ENCODE results near the gene NBEAL1. TPM values are rescaled to one million over a fixed set of nuclear protein-coding genes. Genes with fewer than 3 reads are reported as not detected.
"Not testable (repeated sequence)": the region's sequence is repeated elsewhere in the genome, so short reads cannot be mapped to it uniquely, and the experiment has no call there.

The NBEAL1 gene
- total RNA-seq, 2 experiments from 2014 or later, result 8.2 to 13.0 TPM

DNA sequence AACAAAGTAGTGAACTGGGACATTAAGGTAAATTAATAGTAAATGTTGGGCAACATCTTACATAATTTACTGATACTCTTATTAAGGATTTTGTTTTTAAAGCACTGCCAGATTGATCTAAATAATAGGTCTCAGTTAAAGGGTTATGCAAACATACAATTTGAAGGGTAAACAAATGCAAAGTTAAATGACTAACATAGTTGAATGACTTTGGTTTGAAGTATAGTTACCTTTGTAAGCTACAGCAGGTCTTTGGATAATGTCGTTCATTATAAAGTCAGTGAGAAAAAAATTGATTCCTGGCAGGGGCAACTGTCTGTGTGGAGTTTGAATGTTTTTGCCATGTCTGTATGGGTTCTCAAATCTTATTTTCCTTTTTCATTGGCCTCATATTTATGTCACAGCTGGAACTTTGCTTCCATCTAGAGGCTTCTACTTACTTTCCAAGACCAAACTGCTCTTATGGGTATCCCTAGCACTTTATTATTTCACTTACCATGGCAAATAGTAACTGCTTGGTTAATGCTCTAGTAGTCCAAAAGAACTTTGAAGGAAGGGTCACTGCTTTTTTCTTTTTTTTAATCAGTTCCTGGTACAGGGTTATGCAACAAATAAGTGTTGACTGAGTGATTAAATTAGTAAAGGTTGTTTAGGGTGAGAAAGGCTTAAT is 107.8 kb downstream of the NBEAL1 start:
- Mint-ChIP-seq H3K36me3 (ENCODE audit: low read depth) (peaks cover 1% of the 10 kb centered on the region), H3K4me1 (no peaks in the 10 kb centered on the region), H3K4me3 (no peak overlapping the region), H3K9me3 (ENCODE audit: low read depth) (no peaks in the 10 kb centered on the region), H3K27ac (no peak overlapping the region), H3K27me3 (no peaks in the 10 kb centered on the region)
- DNase-seq, result no peak
- ChIA-PET CTCF (no interaction called here), POLR2A (no interaction called here)
- ATAC-seq, result no peak
- intact Hi-C loops (cut with DNase I, micrococcal nuclease), result no loop called here

DNA sequence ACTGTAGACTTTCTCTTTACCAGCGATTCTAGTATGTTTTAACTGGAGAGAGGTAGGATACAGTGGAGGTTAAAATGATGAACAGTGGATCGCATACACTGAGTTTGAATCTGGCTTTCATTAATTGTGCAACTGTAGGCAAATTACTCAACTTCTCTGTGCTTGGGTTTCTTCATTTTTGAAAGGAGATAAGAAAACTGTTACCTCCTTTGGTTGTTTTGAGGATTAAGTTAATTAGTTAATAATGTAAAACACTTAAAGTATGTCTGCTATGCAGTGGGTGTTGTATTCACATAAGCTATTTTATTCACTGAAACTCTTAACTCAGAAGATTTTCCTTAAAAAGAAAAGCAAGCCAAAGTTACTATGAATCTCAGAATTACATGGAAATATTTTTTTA is 112.3 kb downstream of the NBEAL1 start:
- intact Hi-C loops (cut with DNase I, micrococcal nuclease), result no loop called here
- Mint-ChIP-seq H3K27ac (no peak overlapping the region), H3K4me1 (no peaks in the 10 kb centered on the region), H3K27me3 (no peaks in the 10 kb centered on the region), H3K9me3 (ENCODE audit: low read depth) (no peaks in the 10 kb centered on the region), H3K36me3 (ENCODE audit: low read depth) (peaks cover 2% of the 10 kb centered on the region), H3K4me3 (no peak overlapping the region)
- POLR2A ChIA-PET, result no interaction called here
- CTCF ChIA-PET, result no interaction called here
- ATAC-seq (no peak), DNase-seq (no peak)

DNA sequence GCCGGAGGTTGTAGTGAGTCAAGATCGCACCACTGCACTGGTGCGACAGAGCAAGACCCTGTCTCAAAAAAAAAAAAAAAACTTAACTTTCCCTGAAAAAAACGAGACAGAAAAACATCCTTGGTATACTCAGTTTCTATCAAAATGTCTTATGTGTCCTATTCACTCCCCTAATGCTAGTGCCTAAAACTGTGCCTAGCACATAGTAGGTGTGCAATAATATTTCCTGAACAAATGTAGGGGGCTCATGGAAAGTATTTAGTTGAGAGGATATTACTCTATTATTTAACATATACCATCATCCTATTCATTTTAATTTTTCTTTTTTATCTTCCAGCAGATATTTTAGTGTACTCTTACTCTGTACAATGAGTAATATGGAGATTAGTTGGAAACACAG is 120.4 kb downstream of the NBEAL1 start:
- intact Hi-C loops (cut with DNase I, micrococcal nuclease), result no loop called here
- H3K36me3 Mint-ChIP-seq (ENCODE audit: low read depth), result no peaks in the 10 kb centered on the region
- ATAC-seq (no peak), DNase-seq (no peak)
- H3K4me3 Mint-ChIP-seq, result no peak overlapping the region
- no peaks in the 10 kb centered on the region for H3K27me3 Mint-ChIP-seq
- ChIA-PET CTCF (interaction anchor here (1.1 kb wide), 2 partner anchors 15 to 33 kb away, joined by 3 to 6 read pairs; no protein-coding TSS in a partner anchor), POLR2A (no interaction called here)
- no peaks in the 10 kb centered on the region for H3K4me1 Mint-ChIP-seq
- no peak overlapping the region for H3K27ac Mint-ChIP-seq
- H3K9me3 Mint-ChIP-seq (ENCODE audit: low read depth), result no peaks in the 10 kb centered on the region

DNA sequence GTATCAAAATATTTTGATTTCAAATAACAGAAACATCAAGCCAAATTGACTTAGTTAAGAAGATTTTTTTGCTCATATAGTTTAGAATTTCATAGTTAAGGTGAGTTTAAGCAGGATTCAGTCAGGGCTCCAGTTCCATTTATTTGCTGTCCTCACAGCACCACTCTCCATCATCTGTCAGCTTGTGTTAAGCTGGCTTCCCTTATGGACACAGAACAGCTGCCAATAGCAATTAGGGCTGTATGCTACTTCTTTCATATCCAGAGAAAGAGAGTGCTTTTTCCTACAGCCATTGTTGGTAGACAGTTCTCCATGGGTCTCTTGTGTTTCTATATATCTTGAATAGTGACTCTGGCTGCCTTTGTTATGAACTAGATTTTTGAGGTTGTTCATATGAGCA is 128.7 kb downstream of the NBEAL1 start:
- DNase-seq (no peak), ATAC-seq (no peak)
- Mint-ChIP-seq H3K27ac (no peak overlapping the region), H3K4me3 (no peak overlapping the region), H3K4me1 (no peaks in the 10 kb centered on the region), H3K27me3 (no peaks in the 10 kb centered on the region), H3K36me3 (ENCODE audit: low read depth) (no peaks in the 10 kb centered on the region), H3K9me3 (ENCODE audit: low read depth) (no peaks in the 10 kb centered on the region)
- ChIA-PET CTCF (no interaction called here), POLR2A (no interaction called here)
- intact Hi-C loops (cut with DNase I, micrococcal nuclease), result no loop called here

DNA sequence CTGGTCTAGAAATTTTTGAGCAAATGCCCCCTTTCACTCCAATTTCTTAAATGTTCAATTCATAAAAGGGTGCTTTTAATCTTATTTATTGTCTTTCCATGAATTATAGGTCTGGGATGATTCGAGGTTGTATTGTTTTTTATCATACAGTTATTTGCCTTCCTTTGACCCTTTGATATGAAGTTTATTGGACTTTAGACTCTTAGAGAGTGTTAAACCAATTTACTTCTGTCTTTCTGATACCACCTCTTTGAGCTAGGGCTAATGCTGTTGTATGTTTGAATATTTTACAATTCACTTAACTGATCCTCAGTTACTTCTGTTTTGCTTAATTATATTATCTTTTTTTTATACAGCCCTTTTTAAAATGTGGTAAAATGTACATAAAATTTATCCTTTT is 134.5 kb downstream of the NBEAL1 start:
- POLR2A ChIA-PET, result no interaction called here
- intact Hi-C loops (cut with DNase I, micrococcal nuclease), result no loop called here
- CTCF ChIA-PET, result interaction anchor here (1.6 kb wide), 1 partner anchor 13 kb away, joined by 4 read pairs; no protein-coding TSS in a partner anchor

DNA sequence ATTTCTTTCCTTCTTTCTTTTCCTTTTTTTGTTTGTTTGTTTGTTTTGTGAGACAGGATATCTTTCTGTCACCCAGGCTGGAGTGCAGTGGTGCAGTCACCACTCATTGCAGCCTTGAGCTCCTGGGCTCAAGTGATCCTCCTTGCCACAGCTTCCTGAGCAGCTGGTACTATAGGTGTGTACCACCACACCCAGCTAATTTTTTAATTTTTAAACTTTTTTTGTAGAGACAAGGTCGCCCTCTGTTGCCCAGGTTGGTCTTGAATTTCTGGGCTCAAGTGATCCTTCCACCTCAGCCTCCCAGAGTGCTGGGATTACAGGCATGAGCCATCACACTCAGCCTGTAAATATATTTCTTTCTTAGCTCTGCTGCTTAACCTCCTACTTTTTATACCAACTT is 140.7 kb downstream of the NBEAL1 start:
- CTCF ChIA-PET, result interaction anchor here (0.6 kb wide), 1 partner anchor 375 kb away, joined by 5 read pairs; no protein-coding TSS in a partner anchor

More for the DNA sequence above, 134.5 kb downstream of the NBEAL1 start:
- ATAC-seq (no peak), DNase-seq (no peak)
- H3K27ac Mint-ChIP-seq, result no peak overlapping the region
- H3K4me3 Mint-ChIP-seq, result no peak overlapping the region
- H3K36me3 Mint-ChIP-seq (ENCODE audit: low read depth), result peaks cover 6% of the 10 kb centered on the region
- no peaks in the 10 kb centered on the region for H3K27me3 Mint-ChIP-seq
- no peaks in the 10 kb centered on the region for H3K9me3 Mint-ChIP-seq (ENCODE audit: low read depth)
- H3K4me1 Mint-ChIP-seq, result no peaks in the 10 kb centered on the region

DNA sequence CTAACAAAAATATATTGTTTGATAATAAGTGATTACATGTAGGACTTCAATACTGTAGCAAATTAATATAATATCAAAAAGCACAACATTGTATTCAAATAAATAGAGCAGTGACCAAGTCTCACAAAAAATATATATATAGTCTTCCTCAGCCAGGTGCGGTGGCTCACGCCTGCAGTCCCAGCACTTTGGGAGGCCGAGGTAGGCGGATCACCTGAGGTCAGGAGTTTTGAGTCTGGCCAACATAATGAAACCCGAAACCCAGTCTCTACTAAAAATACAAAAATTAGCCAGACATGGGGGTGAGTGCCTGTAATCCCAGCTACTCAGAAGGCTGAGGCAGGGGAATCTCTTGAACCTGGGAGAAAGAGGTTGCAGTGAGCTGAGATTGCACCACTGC is 148.0 kb downstream of the NBEAL1 start:
- H3K4me1 Mint-ChIP-seq; DNase-seq; H3K27ac Mint-ChIP-seq; H3K9me3 Mint-ChIP-seq (ENCODE audit: low read depth); intact Hi-C loops (cut with DNase I, micrococcal nuclease); H3K4me3 Mint-ChIP-seq; H3K27me3 Mint-ChIP-seq; ATAC-seq; POLR2A ChIA-PET; H3K36me3 Mint-ChIP-seq (ENCODE audit: low read depth): not testable (repeated sequence)
- CTCF ChIA-PET, result interaction anchor here (1.2 kb wide), 1 partner anchor 14 kb away, joined by 4 read pairs; no protein-coding TSS in a partner anchor

More for the DNA sequence above, 140.7 kb downstream of the NBEAL1 start:
- POLR2A ChIA-PET, result interaction anchor here (0.6 kb wide), 1 partner anchor 22 kb away, joined by 3 read pairs; no protein-coding TSS in a partner anchor
- DNase-seq (peak; percentile 20), ATAC-seq (peak; percentile 30)
- intact Hi-C loops (cut with DNase I, micrococcal nuclease), result loop anchor here in 1 of 2 experiments (5.0 to 10.0 kb wide), 2 partner anchors 323 to 581 kb away; no protein-coding TSS in a partner anchor
- Mint-ChIP-seq H3K4me3 (no peak overlapping the region), H3K36me3 (ENCODE audit: low read depth) (no peaks in the 10 kb centered on the region), H3K9me3 (ENCODE audit: low read depth) (no peaks in the 10 kb centered on the region), H3K4me1 (peaks cover 10% of the 10 kb centered on the region), H3K27me3 (no peaks in the 10 kb centered on the region), H3K27ac (no peak overlapping the region)

DNA sequence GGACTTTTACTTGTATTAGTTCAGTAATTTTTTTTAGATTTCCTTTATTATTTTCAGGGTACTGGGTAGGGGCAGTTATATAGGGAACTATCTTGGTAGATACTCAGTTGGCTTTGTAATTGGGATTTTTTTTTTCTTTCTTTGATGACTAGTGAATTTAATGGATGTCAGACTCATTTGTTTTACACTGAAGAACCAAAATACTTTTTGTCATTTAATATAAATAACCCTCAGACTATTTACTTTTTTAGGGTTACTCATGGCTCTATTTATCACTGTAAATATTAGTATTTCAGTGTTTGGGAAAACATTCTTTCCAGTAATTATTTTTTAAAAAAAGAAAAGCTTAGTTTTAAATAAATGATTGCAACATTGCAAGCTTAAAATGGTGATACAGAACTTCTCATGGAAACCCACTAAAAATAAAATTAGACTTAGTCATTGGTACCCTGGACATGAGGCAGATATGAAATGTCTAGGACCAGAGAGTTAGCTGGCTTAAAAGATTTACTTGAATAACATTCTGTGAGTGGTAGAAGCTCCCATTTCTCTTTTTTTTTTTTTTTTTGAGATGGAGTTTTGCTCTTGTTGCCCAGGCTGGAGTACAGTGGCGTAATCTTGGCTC is 149.7 kb downstream of the NBEAL1 start:
- CTCF ChIA-PET, result no interaction called here
- POLR2A ChIA-PET, result no interaction called here
- intact Hi-C loops (cut with DNase I, micrococcal nuclease), result no loop called here

DNA sequence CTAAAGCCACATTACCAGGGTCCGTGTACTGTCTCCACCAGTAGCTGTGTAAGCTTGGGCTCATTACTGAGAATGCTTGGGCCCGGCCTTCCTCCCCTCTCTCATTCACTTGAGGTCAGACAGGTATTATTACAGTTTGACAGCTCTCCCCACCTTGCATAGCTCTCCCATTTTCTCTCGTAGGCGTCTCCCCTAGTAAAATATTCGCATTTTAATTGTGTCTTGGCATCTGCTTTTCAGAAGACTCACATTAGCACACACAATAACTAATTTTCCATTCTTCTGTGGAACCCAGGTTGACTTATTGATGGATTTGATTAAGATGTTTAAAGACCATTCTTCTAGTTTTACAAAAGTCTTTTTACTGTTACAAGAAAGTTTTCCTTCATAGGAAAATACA is 153.1 kb downstream of the NBEAL1 start:
- Mint-ChIP-seq H3K4me1 (no peaks in the 10 kb centered on the region), H3K27me3 (no peaks in the 10 kb centered on the region), H3K27ac (no peak overlapping the region), H3K36me3 (ENCODE audit: low read depth) (peaks cover 7% of the 10 kb centered on the region), H3K9me3 (ENCODE audit: low read depth) (no peaks in the 10 kb centered on the region), H3K4me3 (no peak overlapping the region)
- DNase-seq (no peak), ATAC-seq (no peak)
- ChIA-PET POLR2A (no interaction called here), CTCF (interaction anchor here (0.5 to 1.2 kb wide), 5 partner anchors 32 to 878 kb away, joined by 3 to 4 read pairs (median 3); no protein-coding TSS in a partner anchor)
- intact Hi-C loops (cut with DNase I, micrococcal nuclease), result no loop called here

More for the DNA sequence above, 149.7 kb downstream of the NBEAL1 start:
- Mint-ChIP-seq H3K27me3 (no peaks in the 10 kb centered on the region), H3K27ac (no peak overlapping the region), H3K4me3 (no peak overlapping the region), H3K4me1 (no peaks in the 10 kb centered on the region), H3K9me3 (ENCODE audit: low read depth) (no peaks in the 10 kb centered on the region), H3K36me3 (ENCODE audit: low read depth) (peaks cover 7% of the 10 kb centered on the region)
- no peak for DNase-seq
- no peak for ATAC-seq

DNA sequence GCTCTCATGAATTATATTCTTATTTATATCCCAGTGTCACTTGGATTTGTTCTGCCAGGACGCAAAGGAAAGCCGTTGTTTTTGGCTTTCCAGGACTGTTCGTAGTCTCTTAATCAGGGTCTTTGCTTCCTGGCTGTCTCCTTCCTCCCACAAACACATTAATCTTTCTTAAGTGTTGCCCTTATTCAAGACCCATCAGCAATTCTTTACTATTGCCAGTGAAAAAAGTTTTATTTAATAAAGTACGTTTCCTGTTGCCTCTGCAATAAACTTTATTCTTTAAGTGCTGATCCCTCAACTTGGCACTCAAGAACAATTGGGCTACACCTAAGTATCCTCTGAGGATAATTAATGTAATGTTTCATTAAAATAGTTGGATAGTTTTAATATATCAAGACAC is 155.8 kb downstream of the NBEAL1 start:
- intact Hi-C loops (cut with DNase I, micrococcal nuclease), result no loop called here
- Mint-ChIP-seq H3K27me3 (no peaks in the 10 kb centered on the region), H3K9me3 (ENCODE audit: low read depth) (no peaks in the 10 kb centered on the region), H3K36me3 (ENCODE audit: low read depth) (peaks cover 5% of the 10 kb centered on the region), H3K4me1 (no peaks in the 10 kb centered on the region), H3K27ac (no peak overlapping the region), H3K4me3 (no peak overlapping the region)
- no peak for ATAC-seq
- POLR2A ChIA-PET, result no interaction called here
- no peak for DNase-seq
- CTCF ChIA-PET, result no interaction called here

DNA sequence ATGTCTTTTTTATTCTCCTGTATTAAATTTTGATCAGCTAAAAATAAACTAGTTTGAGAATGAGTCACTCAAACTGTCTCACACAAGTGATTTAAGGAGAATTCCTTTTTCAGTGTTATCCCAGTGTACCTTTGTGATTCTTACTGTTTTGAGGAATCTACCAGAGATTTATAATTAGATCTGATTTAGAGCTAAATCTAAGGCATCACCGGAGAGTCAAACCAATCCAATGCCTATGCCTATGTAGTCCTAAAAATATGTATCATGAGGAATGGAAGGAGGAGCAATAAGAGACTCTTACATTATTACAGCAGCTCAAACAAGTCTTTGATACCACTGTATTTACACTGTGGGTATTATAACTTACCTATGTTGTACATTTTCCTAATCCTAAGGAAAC is 160.7 kb downstream of the NBEAL1 start:
- DNase-seq, result no peak
- ChIA-PET CTCF (interaction anchor here (0.6 to 0.8 kb wide), 2 partner anchors 65 to 95 kb away, joined by 3 read pairs; no protein-coding TSS in a partner anchor), POLR2A (no interaction called here)
- H3K36me3 Mint-ChIP-seq (ENCODE audit: low read depth), result peaks cover 2% of the 10 kb centered on the region
- H3K4me3 Mint-ChIP-seq, result no peak overlapping the region
- no peaks in the 10 kb centered on the region for H3K27me3 Mint-ChIP-seq
- intact Hi-C loops (cut with DNase I, micrococcal nuclease), result no loop called here
- no peak for ATAC-seq
- H3K9me3 Mint-ChIP-seq (ENCODE audit: low read depth), result no peaks in the 10 kb centered on the region
- peaks cover 3% of the 10 kb centered on the region for H3K4me1 Mint-ChIP-seq
- H3K27ac Mint-ChIP-seq, result no peak overlapping the region

DNA sequence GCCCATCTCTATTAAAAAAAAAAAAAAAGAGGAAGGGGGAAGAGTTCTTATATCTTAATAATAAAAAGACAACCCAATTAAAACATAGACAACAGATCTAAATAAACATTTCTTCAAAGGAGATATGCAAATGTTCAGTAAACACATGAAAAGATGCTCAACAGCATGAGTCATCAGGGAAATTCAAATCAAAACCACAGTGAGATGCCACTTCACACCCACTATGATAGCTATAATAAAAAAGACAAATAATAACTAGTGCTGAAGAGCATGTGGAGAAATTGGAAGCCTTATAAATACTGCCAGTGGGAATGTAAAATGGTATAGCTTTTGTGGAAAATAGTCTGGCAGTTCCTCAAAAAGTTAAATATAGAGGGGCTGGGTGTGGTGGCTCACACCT is 162.7 kb downstream of the NBEAL1 start:
- H3K27ac Mint-ChIP-seq, result no peak overlapping the region
- POLR2A ChIA-PET, result interaction anchor here (0.6 kb wide), 1 partner anchor 22 kb away, joined by 3 read pairs; no protein-coding TSS in a partner anchor

More for the DNA sequence above, 162.7 kb downstream of the NBEAL1 start:
- Mint-ChIP-seq H3K4me1 (peaks cover 3% of the 10 kb centered on the region), H3K36me3 (ENCODE audit: low read depth) (peaks cover 5% of the 10 kb centered on the region), H3K27me3 (no peaks in the 10 kb centered on the region), H3K4me3 (no peak overlapping the region), H3K9me3 (ENCODE audit: low read depth) (no peaks in the 10 kb centered on the region)
- ATAC-seq (peak; percentile 47), DNase-seq (no peak)
- intact Hi-C loops (cut with DNase I, micrococcal nuclease), result no loop called here
- CTCF ChIA-PET, result interaction anchor here (0.7 to 1.0 kb wide), 3 partner anchors 48 to 1006 kb away, joined by 3 to 6 read pairs (median 5); no protein-coding TSS in a partner anchor
